B cell (primary cell): Measurements from ENCODE around the gene STK24. TPM values are rescaled to one million over a fixed set of nuclear protein-coding genes. Genes with fewer than 3 reads are reported as not detected.
A peak's percentile ranks its signal among the peaks of the same experiment; 100 is the strongest.

Experiments
- ATAC-seq: fragments of 200-7000 bp; cut with Tn5 transposase; one replicate; pipeline ENCODE4 v1.10.0; 2021; ENCODE audit warnings: low read depth, mild to moderate bottlenecking, moderate number of reproducible peaks, moderate library complexity
- CTCF ChIA-PET: fragments of 350-600 bp; sonication (Branson Sonifier 250); formaldehyde crosslinking; loops from one replicate; lab custom pipeline; 2021; ENCODE audit warnings: antibody characterized with exemption, inconsistent platforms; lab: Charles Lee
- POLR2A ChIA-PET: fragments of 350-600 bp; sonication (Branson Sonifier 250); formaldehyde crosslinking; loops from one replicate; lab custom pipeline; 2021; ENCODE audit warnings: antibody characterized with exemption; lab: Charles Lee
- DNase-seq: peaks from one replicate; pipeline ENCODE4 v3.0.0; 2013
- H2AFZ ChIP-seq: 2 replicates; pipeline ENCODE4 v1.6.1; 2012; ENCODE audit warnings: mild to moderate bottlenecking, low read depth, low read length; ENCODE audit not compliant: insufficient read depth, poor library complexity, severe bottlenecking
- H3K27ac ChIP-seq, 2 donors: 1 replicate in 1 of 2; 2 replicates in 1 of 2; pipeline ENCODE4 v1.5.1; 2012 to 2013; ENCODE audit warnings: low read length in 2 of 2, mild to moderate bottlenecking in 2 of 2, moderate library complexity in 1 of 2
- H3K27me3 ChIP-seq, 4 experiments: fragments of 200-600 bp in 1 of 4; sonication (generic) in 1 of 4; replicated peaks in 1 of 4; 1 replicate in 2 of 4; 2 replicates in 2 of 4; pipeline versions ENCODE4 v1.6.1 to v1.7.0; 2013 to 2016; ENCODE audit warnings: low read length in 3 of 4, mild to moderate bottlenecking in 2 of 4, mixed read lengths in 1 of 4, moderate library complexity in 1 of 4; ENCODE audit not compliant: insufficient read depth in 4 of 4, control insufficient read depth in 3 of 4; ENCODE audit errors: control extremely low read depth in 1 of 4
- H3K36me3 ChIP-seq, 2 experiments: replicated peaks in 1 of 2; 1 replicate in 1 of 2; 2 replicates in 1 of 2; pipeline versions ENCODE4 v1.6.1 to v1.7.1; 2013; ENCODE audit warnings: low read length in 1 of 2; ENCODE audit not compliant: insufficient read depth in 2 of 2, control insufficient read depth in 1 of 2; ENCODE audit errors: control extremely low read depth in 1 of 2, extremely low read depth in 1 of 2
- H3K4me1 ChIP-seq, 2 donors: fragments of 200-600 bp in 1 of 2; sonication (generic) in 1 of 2; 1 replicate in 1 of 2; 2 replicates in 1 of 2; pipeline versions ENCODE4 v1.5.1 to v1.6.1; 2013 to 2017; ENCODE audit warnings: low read length in 2 of 2; ENCODE audit not compliant: control insufficient read depth in 2 of 2, insufficient read depth in 2 of 2
- H3K4me2 ChIP-seq: replicated peaks from 2 replicates; pipeline ENCODE3; 2012; ENCODE audit warnings: mild to moderate bottlenecking, low read depth, low read length; ENCODE audit not compliant: poor library complexity, severe bottlenecking
- H3K4me3 ChIP-seq, 5 experiments: fragments of 200-600 bp in 1 of 5; sonication (generic) in 1 of 5; 1 replicate in 3 of 5; 2 replicates in 2 of 5; pipeline versions ENCODE4 v1.5.1 to v1.7.0; 2011 to 2016; ENCODE audit warnings: low read length in 4 of 5, mild to moderate bottlenecking in 4 of 5, low read depth in 2 of 5, control low read depth in 1 of 5, moderate library complexity in 1 of 5; ENCODE audit not compliant: insufficient read depth in 1 of 5; ENCODE audit errors: control extremely low read depth in 1 of 5, extremely low read depth in 1 of 5
- H3K79me2 ChIP-seq: fragments of 200-600 bp; sonication (generic); one replicate; pipeline ENCODE4 v1.6.0; 2016; ENCODE audit warnings: low read length; ENCODE audit not compliant: control insufficient read depth, insufficient read depth
- H3K9ac ChIP-seq: fragments of 200-600 bp; sonication (generic); 2 replicates; pipeline ENCODE4 v1.6.1; 2017; ENCODE audit warnings: mild to moderate bottlenecking, low read length, moderate library complexity
- H3K9me3 ChIP-seq, 3 donors: one replicate each; pipeline versions ENCODE4 v1.6.1 to v1.7.1; 2013; ENCODE audit warnings: low read length in 2 of 3; ENCODE audit not compliant: control insufficient read depth in 2 of 3, insufficient read depth in 1 of 3; ENCODE audit errors: control extremely low read depth in 1 of 3
- H4K20me1 ChIP-seq: 2 replicates; pipeline ENCODE4 v1.6.0; 2012; ENCODE audit warnings: mild to moderate bottlenecking, low read length; ENCODE audit not compliant: insufficient read depth, control insufficient read depth, poor library complexity, severe bottlenecking
- H3K27ac Mint-ChIP-seq: one replicate; pipeline ENCODE4 v1.8.0; 2021; ENCODE audit warnings: mixed read lengths
- H3K27me3 Mint-ChIP-seq: one replicate; pipeline ENCODE4 v1.8.0; 2021; ENCODE audit warnings: mixed read lengths
- H3K4me1 Mint-ChIP-seq: one replicate; pipeline ENCODE4 v1.8.0; 2021; ENCODE audit warnings: mixed read lengths
- H3K4me3 Mint-ChIP-seq: one replicate; pipeline ENCODE4 v1.8.0; 2021; ENCODE audit warnings: mixed read lengths
- H3K9me3 Mint-ChIP-seq: one replicate; pipeline ENCODE4 v1.8.0; 2022; ENCODE audit warnings: mixed read lengths; ENCODE audit not compliant: insufficient read depth
- CTCF ChIP-seq: fragments of 200-600 bp; IDR thresholded peaks from one replicate; pipeline ENCODE4 v1.8.0; 2022; ENCODE audit warnings: antibody characterized with exemption, mild to moderate bottlenecking
- EZH2 ChIP-seq: IDR thresholded peaks from 2 replicates; pipeline ENCODE4 v1.6.1; 2012; ENCODE audit warnings: borderline replicate concordance, low read depth, mild to moderate bottlenecking, moderate library complexity, low read length; ENCODE audit not compliant: insufficient read depth, poor library complexity, severe bottlenecking
- WGBS: methylation state at CpG from one replicate; pipeline ENCODE4 v1.1.5; 2013; ENCODE audit warnings: missing lambda C conversion rate; ENCODE audit not compliant: insufficient coverage; 5-methylcytosine and 5-hydroxymethylcytosine counted together
- intact Hi-C: fragments of 100-400 bp; cut with micrococcal nuclease; formaldehyde crosslinking; loops from one replicate; pipeline ENCODE4 v1.10.0; 2022
- polyA plus RNA-seq: library from polyadenylated mRNA; depleted of rRNA; stranded (reverse); fragments of >200 nt; gene quantifications from 2 replicates; pipeline ENCODE4 v1.2.3, GENCODE V29; 2012
- total RNA-seq, 2 donors: library from RNA; stranded (reverse); fragments of 120-200 nt in 1 of 2; gene quantifications; 1 replicate in 1 of 2; 2 replicates in 1 of 2; pipeline versions ENCODE4 v1.2.3 to v1.2.4, GENCODE V29; 2013 to 2022

Gene STK24
- total and polyA plus RNA-seq, 2 donors (not counting 1 experiment from before 2014, with no cell fraction given), result 47.2 to 117 TPM

GRCh38 chr13:98543378-98544103 lies 33.4 kb downstream of the STK24 start:
- 49% methylated on average over 19 of the region's 25 CpGs for WGBS
- Histone ChIP-seq H3K9ac (peak overlapping the region; percentile 57), H3K4me2 (peak overlapping the region; percentile 81)

More at GRCh38 chr13:98543378-98544103, 33.4 kb downstream of the STK24 start:
- peaks cover 0 to 17% of the 10 kb centered on the region in 2 experiments for H3K36me3 ChIP-seq
- H2AFZ ChIP-seq, result peak overlapping the region; percentile 41
- peak overlapping the region in 1 of 2 donors; percentile 55 for H3K27ac ChIP-seq
- POLR2A ChIA-PET, result interaction anchor here (0.8 kb wide), 1 partner anchor 34 kb away, joined by 3 read pairs; no protein-coding TSS in a partner anchor
- Mint-ChIP-seq H3K27me3 (no peaks in the 10 kb centered on the region), H3K27ac (peak overlapping the region; percentile 73), H3K4me3 (peak overlapping the region; percentile 81), H3K9me3 (no peaks in the 10 kb centered on the region), H3K4me1 (peaks cover 88% of the 10 kb centered on the region)
- TF ChIP-seq EZH2, result no peak
- TF ChIP-seq CTCF, result no peak
- intact Hi-C loops, result loop anchor here (2.0 to 5.0 kb wide), 3 partner anchors 17 to 36 kb away; partner anchors contain the start of gene STK24
- peaks cover 100% of the 10 kb centered on the region for H3K79me2 ChIP-seq
- DNase-seq, result no peak
- CTCF ChIA-PET, result interaction anchor here (1.4 to 2.6 kb wide), 3 partner anchors 11 to 110 kb away, joined by 3 to 13 read pairs (median 5); no protein-coding TSS in a partner anchor
- peak overlapping the region; percentile 1 to 58 (median 27) for H3K4me3 ChIP-seq
- H3K9me3 ChIP-seq, result no peaks in the 10 kb centered on the region
- peaks cover 38 to 48% of the 10 kb centered on the region in 2 donors for H3K4me1 ChIP-seq
- ATAC-seq, result peak; percentile 28
- peaks cover 95% of the 10 kb centered on the region for H4K20me1 ChIP-seq
- no peaks in the 10 kb centered on the region for H3K27me3 ChIP-seq
